Smooth muscle cell of the brain vasculature (primary cell): ENCODE results near the gene LMBR1.
"Not testable (repeated sequence)": the region's sequence is repeated elsewhere in the genome, so short reads cannot be mapped to it uniquely, and the experiment has no call there.

Experiments
- DNase-seq: peaks from one replicate; pipeline ENCODE4 v3.0.0-alpha.2; 2012; ENCODE audit warnings: low read depth, low spot score

The LMBR1 gene, protein sequence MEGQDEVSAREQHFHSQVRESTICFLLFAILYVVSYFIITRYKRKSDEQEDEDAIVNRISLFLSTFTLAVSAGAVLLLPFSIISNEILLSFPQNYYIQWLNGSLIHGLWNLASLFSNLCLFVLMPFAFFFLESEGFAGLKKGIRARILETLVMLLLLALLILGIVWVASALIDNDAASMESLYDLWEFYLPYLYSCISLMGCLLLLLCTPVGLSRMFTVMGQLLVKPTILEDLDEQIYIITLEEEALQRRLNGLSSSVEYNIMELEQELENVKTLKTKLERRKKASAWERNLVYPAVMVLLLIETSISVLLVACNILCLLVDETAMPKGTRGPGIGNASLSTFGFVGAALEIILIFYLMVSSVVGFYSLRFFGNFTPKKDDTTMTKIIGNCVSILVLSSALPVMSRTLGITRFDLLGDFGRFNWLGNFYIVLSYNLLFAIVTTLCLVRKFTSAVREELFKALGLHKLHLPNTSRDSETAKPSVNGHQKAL

DNA sequence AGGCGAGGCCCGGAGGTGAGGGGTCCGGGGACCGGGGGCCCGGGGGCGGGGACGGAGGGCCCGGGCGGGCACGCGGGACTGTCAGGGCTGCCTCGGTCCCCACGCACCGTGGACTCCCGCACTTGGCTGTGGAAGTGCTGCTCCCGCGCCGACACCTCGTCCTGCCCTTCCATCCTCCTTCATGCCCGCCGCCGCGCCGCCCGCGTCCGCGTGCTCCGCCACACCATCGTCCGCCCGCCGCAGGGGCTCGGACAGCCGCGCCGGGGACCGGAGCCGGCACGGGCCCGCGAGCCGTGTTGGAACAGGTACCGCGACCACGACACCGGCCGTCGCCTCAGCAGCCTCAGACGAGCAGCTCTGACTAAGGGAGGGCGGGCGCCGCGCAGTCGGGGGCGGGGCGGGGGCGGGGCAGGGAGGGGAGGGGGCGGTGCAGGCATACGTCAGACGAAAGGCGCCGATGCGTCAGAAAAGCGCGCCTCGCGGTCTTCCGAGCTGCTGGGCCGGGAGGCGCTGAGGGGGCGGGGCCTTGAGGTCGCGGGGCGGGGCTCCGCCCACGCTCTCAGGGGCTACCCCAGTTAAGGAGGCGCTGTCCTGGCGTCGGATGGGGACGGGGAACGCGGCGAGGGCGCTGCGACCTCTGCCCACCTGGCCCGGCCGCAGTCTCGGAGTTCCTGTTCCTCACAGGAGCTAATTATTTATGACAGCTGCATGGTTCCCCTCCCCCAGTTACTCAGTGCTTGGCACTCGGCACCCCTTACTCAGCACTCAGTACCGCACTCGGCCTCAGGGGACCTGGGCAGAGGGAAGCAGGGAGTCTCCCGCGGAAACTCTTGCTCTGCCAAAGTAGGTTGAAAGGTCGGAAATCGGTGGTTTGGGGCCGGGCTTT, at the start of gene LMBR1:
TSS of gene LMBR1 (minus strand) at position 363 of the 886 bp plus-strand sequence. CDS start at position 173, 190 bp downstream.
- DNase-seq = peak; percentile 84

DNA sequence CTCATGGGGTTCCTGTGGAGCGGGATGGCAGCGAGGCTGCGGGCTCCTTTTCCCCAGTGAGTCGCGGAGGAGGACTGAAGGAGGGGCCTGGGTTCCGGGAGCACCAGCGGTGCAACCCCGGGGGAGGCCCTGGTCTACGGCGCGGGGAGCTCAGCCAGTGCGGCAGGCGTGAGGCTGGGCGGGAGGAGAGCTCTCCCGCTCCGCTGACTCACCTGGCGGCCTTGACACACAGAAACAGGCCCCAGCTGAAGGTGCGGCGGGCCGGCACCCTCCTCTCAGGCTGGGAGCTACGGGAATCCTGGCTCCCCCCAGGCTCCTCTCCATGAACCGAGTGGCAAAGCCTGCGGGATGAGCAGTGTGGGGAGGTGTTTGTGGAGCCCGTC, 49.7 kb upstream of the LMBR1 start:
- DNase-seq = no peak

DNA sequence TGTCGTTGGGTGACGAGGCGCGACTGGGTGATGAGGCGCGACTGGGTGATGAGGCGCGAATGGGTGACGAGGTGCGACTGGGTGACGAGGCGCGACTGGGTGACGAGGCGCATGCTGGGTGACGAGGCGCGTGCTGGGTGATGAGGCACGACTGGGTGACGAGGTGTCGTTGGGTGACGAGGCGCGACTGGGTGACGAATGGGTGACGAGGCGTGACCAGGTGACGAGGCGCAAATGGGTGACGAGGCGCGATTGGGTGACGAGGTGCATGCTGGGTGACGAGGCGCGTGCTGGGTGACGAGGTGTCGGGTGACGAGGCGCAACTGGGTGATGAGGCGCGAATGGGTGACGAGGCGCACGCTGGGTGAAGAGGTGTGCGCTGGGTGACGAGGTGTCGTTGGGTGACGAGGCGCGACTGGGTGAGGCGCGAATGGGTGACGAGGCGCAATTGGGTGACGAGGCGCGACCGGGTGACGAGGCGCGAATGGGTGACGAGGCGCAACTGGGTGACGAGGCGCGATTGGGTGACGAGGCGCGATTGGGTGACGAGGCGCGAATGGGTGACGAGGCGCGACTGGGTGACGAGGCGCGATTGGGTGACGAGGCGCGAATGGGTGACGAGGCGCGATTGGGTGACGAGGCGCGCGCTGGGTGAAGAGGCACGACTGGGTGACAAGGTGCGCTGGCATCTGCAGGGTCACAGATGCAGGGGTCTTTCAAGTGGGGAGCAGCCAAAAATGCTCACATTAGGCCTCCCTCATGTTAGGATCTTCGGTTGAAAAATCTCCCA, 48.6 kb upstream of the LMBR1 start:
- DNase-seq = no peak

DNA sequence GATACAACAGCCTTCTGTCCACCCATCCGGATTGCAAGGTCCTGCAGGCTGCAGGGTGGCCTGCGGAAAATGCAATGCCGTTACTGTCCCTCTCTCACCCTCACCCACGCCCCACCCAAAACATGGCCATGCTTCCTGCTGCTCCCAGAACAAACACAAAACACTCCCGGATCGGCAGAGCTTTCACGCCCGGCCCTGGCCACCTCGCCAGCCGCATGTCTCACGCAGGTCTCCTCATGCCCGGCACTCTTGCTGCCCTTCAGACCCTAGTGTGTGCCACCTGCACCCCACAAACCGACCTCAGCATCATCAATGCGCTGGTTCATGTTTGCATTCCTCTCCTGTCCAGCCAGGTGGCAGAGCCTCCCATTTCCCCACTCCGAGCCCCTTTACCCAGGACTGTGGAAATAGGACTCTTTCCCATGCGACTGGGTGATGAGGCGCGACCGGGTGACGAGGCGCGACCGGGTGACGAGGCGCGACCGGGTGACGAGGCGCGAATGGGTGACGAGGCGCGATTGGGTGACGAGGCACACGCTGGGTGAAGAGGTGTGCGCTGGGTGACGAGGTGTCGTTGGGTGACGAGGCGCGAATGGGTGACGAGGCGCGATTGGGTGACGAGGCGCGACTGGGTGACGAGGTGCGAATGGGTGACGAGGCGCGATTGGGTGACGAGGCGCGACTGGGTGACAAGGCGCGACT, 47.6 kb upstream of the LMBR1 start:
- no peak for DNase-seq

DNA sequence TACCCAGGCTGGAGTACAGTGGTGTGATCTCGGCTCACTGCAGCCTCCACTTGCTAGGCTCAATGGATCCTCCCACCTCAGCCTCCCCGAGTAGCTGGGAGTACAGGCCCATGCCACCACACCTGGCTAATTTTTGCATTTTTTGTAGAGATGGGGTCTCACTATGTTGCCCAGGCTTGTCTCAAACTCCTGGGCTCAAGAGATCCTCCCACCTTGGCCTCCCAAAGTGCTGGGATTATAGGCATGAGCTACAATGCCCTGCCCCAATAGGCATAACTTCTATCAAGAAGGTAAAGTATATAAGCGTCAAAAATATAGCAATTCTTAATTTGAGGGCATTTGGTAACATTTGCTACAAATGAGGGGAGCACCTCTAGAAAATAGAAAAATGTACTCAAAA, 43.8 kb upstream of the LMBR1 start:
- not testable (repeated sequence) for DNase-seq

DNA sequence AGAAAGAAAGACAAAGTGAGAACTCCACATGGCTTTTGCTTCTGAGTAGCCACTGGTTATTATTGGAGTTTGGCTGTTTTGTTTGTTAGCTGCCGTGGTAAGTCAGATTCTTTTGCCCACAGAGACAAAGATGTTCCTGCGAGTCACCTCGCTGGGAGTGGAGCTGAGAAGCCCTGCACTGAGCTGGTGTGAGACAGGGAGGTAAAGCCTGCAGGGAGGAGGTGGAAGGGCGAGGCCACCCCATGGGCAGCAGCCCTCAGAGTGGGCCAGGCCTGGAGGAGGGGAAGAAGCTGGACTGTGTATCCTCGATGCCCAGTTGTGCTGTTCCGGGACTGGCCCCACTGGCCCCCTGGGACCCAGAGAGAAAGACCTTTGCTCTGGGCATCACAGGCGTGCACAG, 42.3 kb upstream of the LMBR1 start:
- no peak for DNase-seq

DNA sequence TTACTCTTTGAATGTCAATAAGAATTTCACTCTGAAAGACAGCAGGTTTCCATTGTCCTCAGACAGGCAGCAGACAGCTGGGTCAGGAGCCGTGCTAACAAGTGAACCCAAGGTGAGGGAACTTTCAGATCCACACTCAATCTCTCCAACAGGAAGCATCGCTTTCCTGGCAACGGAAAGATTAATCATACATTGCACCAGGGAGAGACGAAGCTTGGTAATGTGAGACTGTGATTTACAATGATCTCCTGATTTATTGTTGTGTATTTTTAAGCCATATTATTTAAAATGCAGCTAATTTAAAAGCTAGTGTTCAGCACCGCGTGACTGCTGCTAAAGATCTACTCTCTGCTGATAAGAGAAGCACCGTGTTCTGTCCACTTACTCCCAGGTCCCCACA, 39.0 kb upstream of the LMBR1 start:
- no peak for DNase-seq

DNA sequence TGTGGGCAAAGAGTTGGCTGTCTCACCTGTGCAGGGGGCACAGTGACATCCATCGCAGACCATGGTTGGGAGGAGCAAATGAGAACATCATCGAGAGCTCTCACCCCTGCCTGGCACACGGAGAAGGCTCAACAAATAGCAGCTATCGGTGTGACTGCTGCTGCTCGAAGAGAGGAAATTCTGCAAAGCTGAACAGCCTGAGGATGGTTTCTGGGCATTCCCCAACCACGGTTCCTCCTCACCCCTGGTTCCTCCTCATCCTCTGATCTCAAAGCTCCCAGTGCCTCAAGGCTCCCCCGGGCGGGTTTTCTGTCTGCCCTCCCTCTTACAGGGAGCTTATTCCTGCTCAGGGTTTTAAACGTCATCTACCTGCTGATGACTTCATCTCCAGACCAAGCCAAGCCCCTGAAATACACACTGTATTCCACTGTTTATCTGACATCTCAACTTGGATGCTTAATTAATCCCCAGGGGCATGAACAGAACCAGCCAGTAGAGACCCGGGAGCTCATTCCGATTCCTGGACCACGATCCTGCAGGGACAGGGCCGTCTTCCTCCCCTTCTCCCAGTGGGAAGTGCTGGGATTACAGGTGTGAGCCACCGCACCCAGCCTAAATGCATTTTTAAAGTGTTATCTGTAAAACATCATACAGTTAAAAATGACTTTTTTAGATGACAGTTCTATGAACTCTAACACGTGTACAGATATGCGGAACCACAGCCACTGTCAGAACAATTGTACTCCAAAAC, 37.0 kb upstream of the LMBR1 start:
- no peak for DNase-seq

DNA sequence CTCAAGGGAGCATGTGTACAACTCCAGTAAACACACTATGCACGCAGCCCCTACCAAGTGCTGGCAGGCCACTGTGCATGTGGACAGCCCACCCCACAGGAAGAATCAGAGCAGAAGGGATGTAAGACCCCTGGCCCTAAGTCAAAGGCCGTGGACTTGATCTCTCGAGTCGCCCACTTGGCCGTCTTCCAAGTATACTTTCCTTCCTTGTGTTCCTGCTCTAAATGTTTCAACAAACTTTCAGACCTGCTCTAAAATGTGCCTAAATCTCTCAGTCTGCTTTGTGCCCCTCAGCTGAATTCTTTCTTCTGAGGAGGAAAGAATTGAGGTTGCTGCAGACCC, 35.4 kb upstream of the LMBR1 start:
- no peak for DNase-seq

DNA sequence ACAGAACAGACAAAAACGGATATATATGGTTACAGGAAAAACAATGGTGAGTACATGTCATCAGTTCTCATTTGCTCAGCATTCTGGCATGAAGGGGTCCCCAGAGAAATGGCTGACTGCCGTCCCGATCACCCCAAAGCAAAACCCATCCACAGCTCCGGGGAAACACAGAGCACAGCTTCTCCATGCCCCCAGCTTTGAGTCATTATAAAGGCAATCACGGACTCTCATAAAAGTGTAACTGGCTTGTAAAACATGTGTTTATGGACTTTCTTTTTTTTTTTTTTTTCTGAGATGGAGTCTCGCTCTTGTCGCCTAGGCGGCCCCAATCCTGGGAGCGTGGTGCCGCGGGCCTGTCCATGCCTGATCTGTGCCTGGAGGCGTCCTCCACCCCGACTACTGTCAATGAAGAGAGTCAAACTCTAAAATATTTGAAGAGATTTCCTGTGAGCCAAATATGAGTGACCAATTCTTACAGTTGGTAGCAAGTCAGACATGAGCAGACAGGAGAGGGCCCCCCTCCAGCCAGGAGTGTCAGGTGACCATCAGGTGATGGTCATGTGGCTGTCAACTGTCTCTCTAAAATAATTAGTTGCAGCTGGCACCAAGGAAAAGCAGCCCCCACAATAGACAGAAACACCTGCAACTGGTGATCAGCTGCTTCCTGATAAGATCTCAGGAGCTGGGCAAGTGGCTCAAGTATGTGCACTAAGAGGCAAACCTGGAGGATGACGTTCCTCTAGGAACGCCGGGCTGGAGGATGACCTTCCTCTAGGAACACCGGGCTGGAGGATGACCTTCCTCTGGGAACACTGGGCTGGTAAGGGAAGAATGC, 34.8 kb upstream of the LMBR1 start:
- no peak for DNase-seq

DNA sequence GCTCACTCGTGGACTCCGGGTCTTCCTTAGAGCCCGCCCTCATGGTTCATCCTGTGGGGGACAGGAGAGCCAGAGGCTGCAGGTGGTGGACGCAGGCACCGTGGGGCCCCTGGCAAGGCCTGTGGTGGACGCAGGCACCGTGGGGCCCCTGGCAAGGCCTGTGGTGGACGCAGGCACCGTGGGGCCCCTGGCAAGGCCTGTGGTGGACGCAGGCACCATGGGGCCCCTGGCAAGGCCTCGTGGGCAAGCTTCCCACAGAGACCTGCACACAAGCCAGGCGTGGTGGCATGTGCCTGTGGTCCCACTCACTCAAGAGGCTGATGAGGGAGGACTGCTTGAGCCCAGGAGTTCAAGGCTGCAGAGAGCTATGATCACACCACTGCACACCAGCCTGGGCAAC, 32.8 kb upstream of the LMBR1 start:
- not testable (repeated sequence) for DNase-seq

DNA sequence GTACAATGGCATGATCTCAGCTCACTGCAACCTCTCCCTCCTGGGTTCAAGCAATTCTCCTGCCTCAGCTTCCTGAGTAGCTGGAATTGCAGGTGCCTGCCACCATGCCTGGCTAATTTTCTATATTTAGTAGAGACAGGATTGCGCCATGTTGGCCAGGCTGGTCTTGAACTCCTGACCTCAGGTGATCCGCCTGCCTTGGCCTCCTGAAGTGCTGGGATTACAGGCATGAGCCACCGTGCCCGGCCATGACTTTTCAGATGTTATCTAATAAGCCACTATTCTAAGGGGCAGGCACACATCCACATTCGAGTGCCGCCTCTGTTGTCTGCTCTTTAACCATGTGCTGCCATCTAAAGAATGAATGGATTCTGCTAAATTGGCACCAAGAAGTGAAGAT, 29.3 kb upstream of the LMBR1 start:
- not testable (repeated sequence) for DNase-seq

DNA sequence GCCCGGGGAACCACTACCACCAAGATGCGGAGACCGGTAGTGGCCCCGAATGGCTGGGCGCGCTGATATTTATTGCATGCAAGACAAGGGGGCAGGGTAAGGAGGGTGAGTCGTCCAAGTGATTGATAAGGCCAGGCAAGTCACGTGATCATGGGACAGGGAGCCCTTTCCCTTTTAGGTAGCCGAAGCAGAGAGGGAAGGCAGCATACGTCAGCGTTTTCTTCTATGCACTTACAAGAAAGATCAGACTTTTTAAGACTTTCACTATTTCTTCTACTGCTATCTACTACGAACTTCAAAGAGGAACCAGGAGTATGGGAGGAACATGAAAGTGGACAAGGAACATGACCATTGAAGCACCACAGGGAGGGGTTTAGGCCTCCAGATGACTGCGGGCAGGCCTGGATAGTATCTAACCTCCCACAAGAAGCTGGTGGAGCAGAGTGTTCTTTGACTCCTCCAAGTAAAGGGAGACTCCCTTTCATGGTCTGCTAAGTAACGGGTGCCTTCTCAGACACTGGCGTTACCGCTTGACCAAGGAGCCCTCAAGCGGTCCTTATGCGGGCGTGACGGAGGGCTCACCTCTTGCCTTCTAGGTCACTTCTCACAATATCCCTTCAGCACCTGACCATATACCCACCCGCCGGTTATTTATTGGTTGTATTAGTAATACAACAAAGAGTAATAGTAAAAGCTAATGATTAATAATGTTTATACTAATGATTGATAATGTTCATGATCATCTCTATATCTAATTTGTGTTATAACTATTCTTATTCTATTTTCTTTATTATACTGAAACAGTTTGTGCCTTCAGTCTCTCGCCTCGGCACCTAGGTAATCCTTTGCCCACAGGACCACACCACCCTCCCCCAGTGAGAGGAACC, 27.7 kb upstream of the LMBR1 start:
- DNase-seq = not testable (repeated sequence)

DNA sequence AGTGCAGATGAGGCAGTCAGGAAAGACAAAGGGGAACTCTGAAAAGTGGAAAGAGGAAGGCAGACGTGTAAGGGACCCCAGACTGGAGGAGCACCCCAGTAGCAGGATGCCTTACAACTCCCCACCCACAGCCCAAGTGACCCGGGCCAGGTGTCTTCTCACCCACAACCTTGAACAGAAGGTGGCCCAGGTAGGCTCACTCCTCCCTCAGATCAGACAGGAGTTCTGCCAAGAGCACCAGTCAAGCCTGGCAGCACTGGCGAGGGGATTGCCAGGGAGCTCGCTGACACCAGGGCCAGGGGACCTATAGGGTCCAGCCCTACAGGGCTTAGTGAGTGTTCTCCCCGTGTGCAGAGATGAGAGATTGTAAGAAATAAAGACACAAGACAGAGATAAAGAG, 27.1 kb upstream of the LMBR1 start:
- DNase-seq = no peak

DNA sequence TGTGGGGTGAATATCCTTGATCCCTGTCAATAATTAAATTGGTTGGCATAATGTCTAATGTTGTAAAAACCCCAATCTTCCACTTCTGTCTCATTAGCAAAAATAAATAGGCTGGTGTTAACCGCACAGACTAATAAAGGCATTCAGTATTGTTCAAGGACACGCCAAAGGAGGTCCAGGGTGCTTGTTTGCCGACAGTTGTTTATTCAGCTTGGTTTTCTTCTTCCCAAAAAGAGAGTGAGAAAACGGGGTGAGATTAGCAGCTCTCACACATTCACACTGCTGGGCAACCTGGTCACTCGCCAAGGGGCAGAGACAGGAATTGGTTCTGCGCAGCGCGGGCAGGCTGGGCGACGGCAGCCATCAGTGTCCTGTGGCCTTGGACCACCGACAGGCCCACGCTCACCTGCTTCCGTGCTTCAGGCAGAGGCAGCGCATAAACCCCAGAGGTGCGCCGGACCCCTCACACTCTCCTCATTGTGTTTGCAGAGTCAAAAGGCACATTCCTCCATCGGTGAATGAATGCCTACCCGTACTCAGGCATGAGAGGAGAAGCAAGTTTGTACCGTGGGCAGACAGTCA, 26.2 kb upstream of the LMBR1 start:
- DNase-seq = no peak

DNA sequence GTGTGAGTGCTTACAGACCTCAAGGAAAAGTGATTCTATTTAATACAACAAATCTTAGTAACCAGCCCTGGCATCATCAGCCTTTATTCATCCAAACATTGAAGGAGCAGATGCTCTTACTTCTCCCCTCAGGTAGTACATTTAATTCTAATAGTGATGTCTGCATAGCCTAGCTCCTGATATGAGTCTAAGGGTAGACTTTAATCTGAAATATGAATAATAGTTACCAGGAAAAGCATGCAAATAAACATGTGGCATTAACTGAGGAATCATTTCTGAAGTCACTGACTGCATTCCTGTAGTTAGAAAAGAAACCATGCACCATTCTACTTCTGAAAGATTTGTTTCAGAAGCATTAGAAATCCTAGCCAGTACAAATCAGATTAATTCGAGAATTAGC, 25.7 kb upstream of the LMBR1 start:
- no peak for DNase-seq

DNA sequence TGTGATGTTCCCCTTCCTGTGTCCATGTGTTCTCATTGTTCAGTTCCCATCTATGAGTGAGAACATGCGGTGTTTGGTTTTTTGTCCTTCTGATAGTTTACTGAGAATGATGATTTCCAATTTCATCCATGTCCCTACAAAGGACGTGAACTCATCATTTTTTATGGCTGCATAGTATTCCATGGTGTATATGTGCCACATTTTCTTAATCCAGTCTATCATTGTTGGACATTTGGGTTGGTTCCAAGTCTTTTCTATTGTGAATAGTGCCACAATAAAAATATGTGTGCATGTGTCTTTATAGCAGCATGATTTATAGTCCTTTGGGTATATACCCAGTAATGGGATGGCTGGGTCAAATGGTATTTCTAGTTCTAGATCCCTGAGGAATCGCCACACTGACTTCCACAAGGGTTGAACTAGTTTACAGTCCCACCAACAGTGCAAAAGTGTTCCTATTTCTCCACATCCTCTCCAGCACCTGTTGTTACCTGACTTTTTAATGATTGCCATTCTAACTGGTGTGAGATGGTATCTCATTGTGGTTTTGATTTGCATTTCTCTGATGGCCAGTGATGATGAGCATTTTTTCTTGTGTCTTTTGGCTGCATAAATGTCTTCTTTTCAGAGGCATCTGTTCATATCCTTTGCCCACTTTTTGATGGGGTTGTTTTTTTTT, 16.7 kb upstream of the LMBR1 start:
- not testable (repeated sequence) for DNase-seq

DNA sequence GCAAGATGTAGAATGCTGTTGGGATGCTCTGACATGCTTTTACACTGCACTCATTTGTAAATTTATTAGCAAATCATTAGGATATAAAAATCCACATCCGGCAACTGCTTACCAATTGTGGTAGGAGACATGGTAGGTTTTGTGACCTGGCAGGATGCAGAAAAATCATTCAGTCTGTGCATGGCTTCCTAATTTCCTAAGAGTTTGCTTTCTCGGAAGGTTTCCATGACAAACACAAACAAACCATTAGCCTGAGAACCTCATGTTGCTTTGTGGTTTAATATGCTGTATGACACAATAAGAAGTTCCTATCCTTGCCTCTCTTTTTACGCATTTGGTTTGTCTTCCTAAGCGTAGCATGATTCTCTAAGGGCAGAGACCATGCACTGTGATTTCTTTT, 14.7 kb upstream of the LMBR1 start:
- DNase-seq = no peak
